ENCODE measurements around the gene MTG2.

DNA sequence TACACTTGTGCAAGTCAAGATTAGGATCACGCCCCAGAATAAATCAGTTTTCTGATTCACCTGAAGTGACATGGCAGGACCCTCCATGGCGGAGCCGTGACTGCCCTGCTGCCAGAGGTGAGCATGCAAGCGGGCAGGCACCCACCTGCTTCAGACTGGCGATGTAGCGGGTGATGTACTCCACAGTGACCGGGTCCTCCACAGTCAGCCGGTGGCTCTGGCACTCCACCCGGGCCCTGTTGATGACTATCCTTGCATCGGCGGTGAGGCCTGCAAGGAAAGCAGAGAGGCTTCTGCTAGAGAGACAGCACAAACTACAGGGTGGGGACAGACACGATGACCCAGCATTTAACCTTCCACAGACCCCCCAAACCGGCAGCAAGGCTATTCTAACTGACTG lies 43.2 kb upstream of the MTG2 start:
- no peak for TF ChIP-seq SOX15 (CRISPR knock-in tag; IDR thresholded peaks at IDR 0.05)
- TF ChIP-seq TEAD4 (CRISPR knock-in tag; IDR thresholded peaks at IDR 0.05): no peak
- TF ChIP-seq ZNF232 (CRISPR knock-in tag; IDR thresholded peaks at IDR 0.05): no peak

Data from WTC11 (cell line).